ENCODE data around the gene HYPK.

HYPK gene

DNA sequence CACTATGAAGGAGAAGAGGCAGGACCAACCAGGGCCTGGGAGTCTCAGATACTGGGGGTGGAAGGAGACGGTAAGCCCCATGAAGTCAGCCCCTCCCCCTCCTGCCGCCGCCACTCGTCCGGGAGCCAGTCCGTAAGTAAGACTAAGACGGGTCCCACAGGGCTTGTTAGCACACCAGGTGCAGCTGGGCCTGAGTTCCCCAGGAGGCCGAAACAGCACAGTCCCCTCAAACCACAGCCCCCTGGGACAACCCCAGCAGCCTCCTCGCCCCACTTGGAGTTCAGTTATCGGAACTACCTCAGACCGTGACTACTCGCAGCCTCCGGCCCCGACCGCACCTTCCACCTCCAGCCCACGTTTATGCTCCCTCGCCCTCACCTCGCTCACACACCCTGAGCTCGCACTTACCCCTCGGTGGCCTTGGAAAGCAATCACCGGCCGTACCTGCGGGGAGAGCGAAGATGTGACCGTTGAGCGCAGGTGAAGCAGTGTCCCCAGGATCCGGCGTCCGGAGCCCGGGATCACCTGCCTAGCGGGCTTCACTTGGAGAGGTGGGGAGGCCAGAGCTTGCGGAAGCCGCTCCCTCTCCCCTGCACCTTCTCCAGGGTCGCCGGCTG, 24.2 kb upstream of the HYPK start:
- no peaks in the 10 kb centered on the region for H3K27me3 ChIP-seq (ENCODE audit: control insufficient read depth in 2 of 2, insufficient read depth in 2 of 2, low read length in 2 of 2)
- H3K4me1 ChIP-seq (ENCODE audit: control insufficient read depth in 2 of 2, insufficient read depth in 2 of 2, low read length in 2 of 2), result peaks cover 14 to 28% of the 10 kb centered on the region in 2 donors
- H3K27ac ChIP-seq (ENCODE audit: low read depth in 2 of 2, low read length in 2 of 2), result peak overlapping the region; percentile 94 to 96
- H3K4me3 ChIP-seq (ENCODE audit: low read length in 2 of 2), result peak overlapping the region; percentile 89 to 94
- peak overlapping the region; percentile 82 to 99 for H3K9ac ChIP-seq (ENCODE audit: low read depth in 1 of 2, low read length in 2 of 2)
- no peaks in the 10 kb centered on the region for H3K9me3 ChIP-seq (ENCODE audit: control insufficient read depth in 2 of 2, low read length in 2 of 2)
- H3K36me3 ChIP-seq (ENCODE audit: control insufficient read depth in 2 of 2, insufficient read depth in 2 of 2, low read length in 2 of 2), result peaks cover 28 to 29% of the 10 kb centered on the region in 2 donors

- H3K36me3 ChIP-seq (ENCODE audit: control insufficient read depth in 2 of 2, insufficient read depth in 2 of 2, low read length in 2 of 2), result peaks cover 23 to 24% of the 10 kb centered on the region in 2 donors
- peak within 1 kb of the TSS; percentile 89 to 99 for H3K9ac ChIP-seq (ENCODE audit: low read depth in 1 of 2, low read length in 2 of 2)
- peaks cover 11 to 24% of the 10 kb centered on the region in 2 donors for H3K4me1 ChIP-seq (ENCODE audit: control insufficient read depth in 2 of 2, insufficient read depth in 2 of 2, low read length in 2 of 2)
- no peaks in the 10 kb centered on the region for H3K9me3 ChIP-seq (ENCODE audit: control insufficient read depth in 2 of 2, low read length in 2 of 2)
- H3K27ac ChIP-seq (ENCODE audit: low read depth in 2 of 2, low read length in 2 of 2), result peak within 1 kb of the TSS; percentile 94 to 96
- H3K27me3 ChIP-seq (ENCODE audit: control insufficient read depth in 2 of 2, insufficient read depth in 2 of 2, low read length in 2 of 2), result no peaks in the 10 kb centered on the region
- peak within 1 kb of the TSS; percentile 89 to 94 for H3K4me3 ChIP-seq (ENCODE audit: low read length in 2 of 2)
These were observed 23.6 kb upstream of the HYPK start, which contains the start of gene ELL3 for GRCh38 chr15:43776718-43777266. Gene ELL3 (minus strand): TSS chr15:43776966. CDS start chr15:43776901, 65 bp downstream.

GRCh38 chr15:43777267-43777914, 23.0 kb upstream of the HYPK start:
- H3K4me1 ChIP-seq (ENCODE audit: control insufficient read depth in 2 of 2, insufficient read depth in 2 of 2, low read length in 2 of 2), result peaks cover 8 to 23% of the 10 kb centered on the region in 2 donors
- H3K4me3 ChIP-seq (ENCODE audit: low read length in 2 of 2), result peak overlapping the region; percentile 83 to 89
- peak overlapping the region; percentile 94 to 96 for H3K27ac ChIP-seq (ENCODE audit: low read depth in 2 of 2, low read length in 2 of 2)
- no peaks in the 10 kb centered on the region for H3K9me3 ChIP-seq (ENCODE audit: control insufficient read depth in 2 of 2, low read length in 2 of 2)
- H3K27me3 ChIP-seq (ENCODE audit: control insufficient read depth in 2 of 2, insufficient read depth in 2 of 2, low read length in 2 of 2), result no peaks in the 10 kb centered on the region
- peak overlapping the region; percentile 89 to 94 for H3K9ac ChIP-seq (ENCODE audit: low read depth in 1 of 2, low read length in 2 of 2)
- peaks cover 18 to 19% of the 10 kb centered on the region in 2 donors for H3K36me3 ChIP-seq (ENCODE audit: control insufficient read depth in 2 of 2, insufficient read depth in 2 of 2, low read length in 2 of 2)

DNA sequence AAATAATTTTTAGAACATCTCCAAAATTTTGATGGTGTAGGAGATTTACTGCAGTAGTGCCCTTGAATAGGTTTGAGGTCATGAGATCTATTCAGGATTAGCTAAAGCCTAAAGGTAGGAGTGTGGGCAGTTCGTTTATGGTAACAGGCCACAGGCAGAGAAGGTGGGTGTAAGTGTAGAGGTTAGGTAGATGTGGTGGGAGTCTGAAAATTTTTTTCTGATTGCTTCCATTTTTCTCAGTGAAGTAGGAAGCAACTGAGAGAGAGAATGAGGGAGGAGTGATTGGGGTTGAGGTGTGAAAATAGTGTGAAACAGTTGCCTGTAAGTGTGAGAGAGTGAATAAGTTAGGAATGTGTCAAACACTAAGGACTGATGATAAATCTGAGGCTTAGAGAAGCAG, 21.4 kb upstream of the HYPK start:
- Histone ChIP-seq H3K9me3 (ENCODE audit: control insufficient read depth in 2 of 2, low read length in 2 of 2) (no peaks in the 10 kb centered on the region), H3K9ac (ENCODE audit: low read depth in 1 of 2, low read length in 2 of 2) (no peak overlapping the region), H3K27ac (ENCODE audit: low read depth in 2 of 2, low read length in 2 of 2) (no peak overlapping the region), H3K4me1 (ENCODE audit: control insufficient read depth in 2 of 2, insufficient read depth in 2 of 2, low read length in 2 of 2) (peaks cover 8 to 23% of the 10 kb centered on the region in 2 donors), H3K27me3 (ENCODE audit: control insufficient read depth in 2 of 2, insufficient read depth in 2 of 2, low read length in 2 of 2) (no peaks in the 10 kb centered on the region), H3K4me3 (ENCODE audit: low read length in 2 of 2) (no peak overlapping the region), H3K36me3 (ENCODE audit: control insufficient read depth in 2 of 2, insufficient read depth in 2 of 2, low read length in 2 of 2) (peaks cover 5 to 6% of the 10 kb centered on the region in 2 donors)

GRCh38 chr15:43789409-43789808, 11.0 kb upstream of the HYPK start:
- Histone ChIP-seq H3K9ac (ENCODE audit: low read depth in 1 of 2, low read length in 2 of 2) (no peak overlapping the region), H3K4me3 (ENCODE audit: low read length in 2 of 2) (no peak overlapping the region), H3K36me3 (ENCODE audit: control insufficient read depth in 2 of 2, insufficient read depth in 2 of 2, low read length in 2 of 2) (peaks cover 12 to 15% of the 10 kb centered on the region in 2 donors), H3K27ac (ENCODE audit: low read depth in 2 of 2, low read length in 2 of 2) (no peak overlapping the region), H3K27me3 (ENCODE audit: control insufficient read depth in 2 of 2, insufficient read depth in 2 of 2, low read length in 2 of 2) (no peaks in the 10 kb centered on the region), H3K9me3 (ENCODE audit: control insufficient read depth in 2 of 2, low read length in 2 of 2) (no peaks in the 10 kb centered on the region), H3K4me1 (ENCODE audit: control insufficient read depth in 2 of 2, insufficient read depth in 2 of 2, low read length in 2 of 2) (peaks cover 17 to 20% of the 10 kb centered on the region in 2 donors)

DNA sequence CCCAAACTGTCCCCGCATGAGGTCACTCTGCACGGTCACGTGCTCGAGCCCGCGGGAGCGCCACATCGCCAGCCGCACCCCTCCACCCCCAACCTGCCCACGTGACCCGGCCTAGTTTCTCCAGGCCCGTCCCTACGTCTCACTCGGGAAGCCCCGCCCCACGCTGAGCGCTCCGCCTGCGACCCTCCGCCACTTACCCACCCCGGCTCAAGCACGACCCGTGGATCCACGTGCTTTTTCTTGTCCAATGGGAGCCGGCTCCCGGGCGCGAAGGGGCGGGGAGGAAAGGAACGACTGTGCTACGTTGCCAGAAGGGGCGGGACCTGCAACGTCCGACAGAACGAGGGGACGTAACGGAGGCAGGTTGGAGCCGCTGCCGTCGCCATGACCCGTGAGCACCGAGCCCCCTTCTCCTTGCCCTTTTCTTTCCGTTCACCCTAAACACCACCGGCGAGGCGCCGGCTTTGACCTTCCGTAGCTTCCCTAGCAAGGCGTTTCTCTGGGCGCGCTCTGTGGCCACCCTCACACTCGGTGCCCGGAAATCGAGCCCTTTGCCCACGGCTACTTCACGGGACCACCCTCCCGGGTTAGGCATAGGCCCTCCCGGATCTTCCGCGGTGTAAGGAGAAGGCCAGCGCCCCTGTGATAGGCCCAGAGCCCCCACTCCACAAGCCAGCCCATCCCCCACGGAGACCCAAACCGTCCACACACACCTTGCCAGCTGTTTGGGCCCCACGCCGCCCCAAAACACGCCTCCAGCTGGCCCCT, 8.2 kb upstream of the HYPK start, which contains the start of gene SERF2:
Gene SERF2 (plus strand): TSS at position 328 of the 768 bp plus-strand sequence. CDS start 57 bp downstream, at position 385.
- H3K27ac ChIP-seq (ENCODE audit: low read depth in 2 of 2, low read length in 2 of 2), result peak within 1 kb of the TSS; percentile 99
- peaks cover 22 to 26% of the 10 kb centered on the region in 2 donors for H3K4me1 ChIP-seq (ENCODE audit: control insufficient read depth in 2 of 2, insufficient read depth in 2 of 2, low read length in 2 of 2)
- H3K9me3 ChIP-seq (ENCODE audit: control insufficient read depth in 2 of 2, low read length in 2 of 2), result no peaks in the 10 kb centered on the region
- H3K9ac ChIP-seq (ENCODE audit: low read depth in 1 of 2, low read length in 2 of 2), result peak within 1 kb of the TSS; percentile 100
- peaks cover 38 to 40% of the 10 kb centered on the region in 2 donors for H3K36me3 ChIP-seq (ENCODE audit: control insufficient read depth in 2 of 2, insufficient read depth in 2 of 2, low read length in 2 of 2)
- H3K27me3 ChIP-seq (ENCODE audit: control insufficient read depth in 2 of 2, insufficient read depth in 2 of 2, low read length in 2 of 2), result no peaks in the 10 kb centered on the region
- peak within 1 kb of the TSS; percentile 98 to 99 for H3K4me3 ChIP-seq (ENCODE audit: low read length in 2 of 2)

DNA sequence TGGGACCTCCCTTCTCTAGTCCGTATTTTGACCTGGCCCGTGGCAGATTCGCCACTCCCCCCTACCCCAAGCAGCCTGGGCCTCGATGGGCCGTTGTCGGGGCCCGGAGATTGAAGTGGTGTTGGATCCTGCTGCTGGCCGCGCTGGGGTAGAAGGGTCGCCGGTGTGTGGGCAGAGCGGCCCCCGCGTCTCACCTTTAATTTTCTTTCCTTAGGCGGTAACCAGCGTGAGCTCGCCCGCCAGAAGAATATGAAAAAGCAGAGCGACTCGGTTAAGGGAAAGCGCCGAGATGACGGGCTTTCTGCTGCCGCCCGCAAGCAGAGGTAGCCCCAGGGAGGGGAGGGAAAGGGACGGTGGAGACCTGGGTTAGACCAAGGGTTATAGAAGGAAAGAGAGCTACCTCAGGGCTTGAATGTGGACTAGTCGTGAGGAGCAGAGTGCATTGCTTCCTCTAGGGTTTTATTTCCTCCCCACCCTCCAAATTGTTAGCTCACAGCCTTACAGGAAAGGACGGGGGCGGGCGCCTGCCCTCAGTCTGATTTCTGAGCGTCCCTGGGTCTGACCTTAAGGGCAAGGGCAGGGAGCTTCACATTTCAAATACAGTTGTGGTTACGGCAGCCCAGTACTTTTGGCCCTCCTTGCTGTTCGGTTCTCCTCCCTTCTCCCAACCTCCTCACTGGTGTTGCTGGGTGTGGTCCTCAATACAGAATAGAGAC, 7.5 kb upstream of the HYPK start:
- Histone ChIP-seq H3K4me1 (ENCODE audit: control insufficient read depth in 2 of 2, insufficient read depth in 2 of 2, low read length in 2 of 2) (peaks cover 26 to 27% of the 10 kb centered on the region in 2 donors), H3K27me3 (ENCODE audit: control insufficient read depth in 2 of 2, insufficient read depth in 2 of 2, low read length in 2 of 2) (no peaks in the 10 kb centered on the region), H3K36me3 (ENCODE audit: control insufficient read depth in 2 of 2, insufficient read depth in 2 of 2, low read length in 2 of 2) (peaks cover 40 to 41% of the 10 kb centered on the region in 2 donors)

DNA sequence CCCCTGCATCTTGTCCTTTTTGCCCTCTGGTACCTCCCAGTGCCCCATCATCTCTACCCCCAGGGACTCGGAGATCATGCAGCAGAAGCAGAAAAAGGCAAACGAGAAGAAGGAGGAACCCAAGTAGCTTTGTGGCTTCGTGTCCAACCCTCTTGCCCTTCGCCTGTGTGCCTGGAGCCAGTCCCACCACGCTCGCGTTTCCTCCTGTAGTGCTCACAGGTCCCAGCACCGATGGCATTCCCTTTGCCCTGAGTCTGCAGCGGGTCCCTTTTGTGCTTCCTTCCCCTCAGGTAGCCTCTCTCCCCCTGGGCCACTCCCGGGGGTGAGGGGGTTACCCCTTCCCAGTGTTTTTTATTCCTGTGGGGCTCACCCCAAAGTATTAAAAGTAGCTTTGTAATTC, 6.8 kb upstream of the HYPK start:
- Histone ChIP-seq H3K9me3 (ENCODE audit: control insufficient read depth in 2 of 2, low read length in 2 of 2) (no peaks in the 10 kb centered on the region), H3K9ac (ENCODE audit: low read depth in 1 of 2, low read length in 2 of 2) (peak overlapping the region; percentile 100), H3K4me1 (ENCODE audit: control insufficient read depth in 2 of 2, insufficient read depth in 2 of 2, low read length in 2 of 2) (peaks cover 32% of the 10 kb centered on the region in 2 donors), H3K4me3 (ENCODE audit: low read length in 2 of 2) (peak overlapping the region; percentile 98 to 99), H3K36me3 (ENCODE audit: control insufficient read depth in 2 of 2, insufficient read depth in 2 of 2, low read length in 2 of 2) (peaks cover 40 to 44% of the 10 kb centered on the region in 2 donors), H3K27ac (ENCODE audit: low read depth in 2 of 2, low read length in 2 of 2) (peak overlapping the region; percentile 99), H3K27me3 (ENCODE audit: control insufficient read depth in 2 of 2, insufficient read depth in 2 of 2, low read length in 2 of 2) (no peaks in the 10 kb centered on the region)

More for the DNA sequence above, 7.5 kb upstream of the HYPK start:
- Histone ChIP-seq H3K27ac (ENCODE audit: low read depth in 2 of 2, low read length in 2 of 2) (peak overlapping the region; percentile 99), H3K4me3 (ENCODE audit: low read length in 2 of 2) (peak overlapping the region; percentile 98 to 99), H3K9ac (ENCODE audit: low read depth in 1 of 2, low read length in 2 of 2) (peak overlapping the region; percentile 100), H3K9me3 (ENCODE audit: control insufficient read depth in 2 of 2, low read length in 2 of 2) (no peaks in the 10 kb centered on the region)

DNA sequence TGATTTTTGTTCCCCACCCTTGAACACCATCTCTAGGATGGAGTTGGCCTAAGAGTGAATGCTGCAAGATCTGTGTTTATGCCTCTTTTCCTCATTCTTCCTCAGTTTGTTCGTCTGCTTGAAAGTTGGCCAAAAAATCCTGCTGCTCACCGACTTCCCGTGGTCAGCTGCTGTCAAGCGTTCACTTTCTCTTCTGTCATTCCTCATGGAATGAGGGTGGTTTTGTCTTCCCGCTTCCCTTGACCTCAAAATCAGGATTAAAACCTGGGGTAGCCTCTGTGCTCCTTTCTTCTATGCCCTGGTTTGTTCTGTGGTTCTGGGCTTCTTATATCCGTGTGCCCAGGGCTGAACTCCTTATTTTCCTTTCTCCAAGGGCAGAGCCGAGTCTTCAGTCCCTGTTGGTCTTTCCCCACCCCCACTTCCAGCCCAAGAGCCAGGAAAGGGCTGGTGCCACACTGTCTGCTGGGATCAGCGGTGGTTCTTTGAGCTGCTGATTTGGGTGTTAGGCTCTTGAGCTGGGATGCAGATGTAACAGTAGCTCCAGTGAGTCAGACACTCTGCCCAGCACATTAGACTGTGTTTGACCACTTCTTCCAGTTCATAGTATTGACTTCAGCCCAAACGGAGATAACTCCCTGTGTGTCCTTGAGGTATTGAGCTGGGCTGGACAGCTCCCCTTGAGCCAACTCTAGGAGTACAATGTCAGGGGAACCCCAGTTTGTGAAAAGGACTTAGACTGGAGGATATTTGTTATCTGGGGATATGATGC, 5.9 kb upstream of the HYPK start:
- peaks cover 38 to 40% of the 10 kb centered on the region in 2 donors for H3K4me1 ChIP-seq (ENCODE audit: control insufficient read depth in 2 of 2, insufficient read depth in 2 of 2, low read length in 2 of 2)
- H3K4me3 ChIP-seq (ENCODE audit: low read length in 2 of 2), result peak overlapping the region in 1 of 2 donors; percentile 98
- peaks cover 40 to 48% of the 10 kb centered on the region in 2 donors for H3K36me3 ChIP-seq (ENCODE audit: control insufficient read depth in 2 of 2, insufficient read depth in 2 of 2, low read length in 2 of 2)
- H3K27me3 ChIP-seq (ENCODE audit: control insufficient read depth in 2 of 2, insufficient read depth in 2 of 2, low read length in 2 of 2), result no peaks in the 10 kb centered on the region
- no peak overlapping the region for H3K27ac ChIP-seq (ENCODE audit: low read depth in 2 of 2, low read length in 2 of 2)
- no peaks in the 10 kb centered on the region for H3K9me3 ChIP-seq (ENCODE audit: control insufficient read depth in 2 of 2, low read length in 2 of 2)
- H3K9ac ChIP-seq (ENCODE audit: low read depth in 1 of 2, low read length in 2 of 2), result peak overlapping the region in 1 of 2 donors; percentile 10

All from mucosa of rectum (tissue), 2 donors.